ENCODE measurements around the gene AUH.
"Not testable (repeated sequence)": the region's sequence is repeated elsewhere in the genome, so short reads cannot be mapped to it uniquely, and the experiment has no call there.

The AUH gene, protein sequence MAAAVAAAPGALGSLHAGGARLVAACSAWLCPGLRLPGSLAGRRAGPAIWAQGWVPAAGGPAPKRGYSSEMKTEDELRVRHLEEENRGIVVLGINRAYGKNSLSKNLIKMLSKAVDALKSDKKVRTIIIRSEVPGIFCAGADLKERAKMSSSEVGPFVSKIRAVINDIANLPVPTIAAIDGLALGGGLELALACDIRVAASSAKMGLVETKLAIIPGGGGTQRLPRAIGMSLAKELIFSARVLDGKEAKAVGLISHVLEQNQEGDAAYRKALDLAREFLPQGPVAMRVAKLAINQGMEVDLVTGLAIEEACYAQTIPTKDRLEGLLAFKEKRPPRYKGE

DNA sequence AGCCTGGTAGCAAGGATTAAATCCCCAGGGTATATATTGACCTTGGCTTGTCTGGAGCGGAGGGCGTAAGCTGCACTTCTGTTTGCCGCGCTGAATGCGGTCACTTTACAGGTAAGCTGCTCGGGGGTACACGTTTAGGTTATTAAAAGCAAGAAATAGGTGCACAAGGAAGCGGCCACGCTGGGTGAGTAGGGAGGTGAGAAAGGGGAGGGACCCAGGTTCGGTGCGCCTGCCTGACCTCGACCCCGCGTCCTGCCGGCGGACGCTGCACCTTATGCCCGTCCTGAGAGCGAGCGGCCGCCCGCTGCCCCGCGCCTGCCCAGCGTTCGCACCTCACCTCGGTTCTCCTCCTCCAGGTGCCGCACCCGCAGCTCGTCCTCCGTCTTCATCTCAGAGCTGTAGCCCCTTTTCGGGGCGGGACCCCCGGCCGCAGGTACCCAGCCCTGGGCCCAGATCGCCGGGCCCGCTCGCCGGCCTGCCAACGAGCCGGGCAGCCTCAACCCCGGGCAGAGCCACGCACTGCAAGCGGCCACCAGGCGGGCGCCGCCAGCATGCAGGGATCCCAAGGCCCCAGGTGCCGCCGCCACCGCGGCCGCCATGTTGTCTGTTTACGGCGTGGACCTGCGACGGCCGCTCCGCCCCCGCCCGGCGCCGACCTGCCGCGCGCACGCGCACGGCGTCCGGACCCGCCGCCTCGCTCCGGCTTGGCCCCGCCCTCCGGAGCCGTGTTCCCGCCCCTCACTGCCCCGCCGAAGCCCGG is at the start of gene AUH:
Gene AUH, minus strand, starts transcription at position 628 of the 760 bp plus-strand sequence. Its CDS starts 29 bp downstream, at position 599.
- peak; percentile 83 for DNase-seq (ENCODE audit: low read depth)

DNA sequence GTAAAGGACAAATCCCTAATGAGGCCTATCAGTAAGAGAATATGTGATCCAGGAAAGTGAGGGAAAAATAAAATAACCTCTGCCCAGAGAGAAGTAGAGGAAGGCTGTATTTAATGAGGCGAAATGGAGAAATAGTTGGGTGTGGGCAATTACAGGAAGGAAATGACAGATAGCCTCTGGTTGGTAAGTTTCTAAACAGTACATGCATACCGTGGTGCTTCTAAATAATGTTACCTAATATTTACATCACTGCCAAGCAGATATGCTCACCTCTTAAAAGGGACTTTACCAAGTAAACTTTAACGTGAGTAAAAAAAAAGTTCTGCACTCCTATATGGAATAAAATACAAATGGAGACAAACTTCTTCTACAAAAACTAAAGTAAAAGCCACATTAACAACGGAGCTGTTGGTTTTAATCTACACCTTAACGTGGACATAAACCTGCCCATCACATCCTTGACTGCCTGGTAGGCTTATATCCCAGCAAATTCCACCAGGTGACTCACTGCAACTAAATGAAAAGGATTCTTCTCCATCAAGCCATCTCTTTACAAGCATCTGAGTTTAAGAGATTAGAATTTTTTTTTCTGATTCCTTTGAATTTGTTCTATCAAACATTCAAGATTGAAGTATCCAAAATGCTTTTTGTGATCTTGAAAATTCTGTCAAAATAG is 49.5 kb upstream of the AUH start:
- peak; percentile 63 for DNase-seq (ENCODE audit: low read depth)

DNA sequence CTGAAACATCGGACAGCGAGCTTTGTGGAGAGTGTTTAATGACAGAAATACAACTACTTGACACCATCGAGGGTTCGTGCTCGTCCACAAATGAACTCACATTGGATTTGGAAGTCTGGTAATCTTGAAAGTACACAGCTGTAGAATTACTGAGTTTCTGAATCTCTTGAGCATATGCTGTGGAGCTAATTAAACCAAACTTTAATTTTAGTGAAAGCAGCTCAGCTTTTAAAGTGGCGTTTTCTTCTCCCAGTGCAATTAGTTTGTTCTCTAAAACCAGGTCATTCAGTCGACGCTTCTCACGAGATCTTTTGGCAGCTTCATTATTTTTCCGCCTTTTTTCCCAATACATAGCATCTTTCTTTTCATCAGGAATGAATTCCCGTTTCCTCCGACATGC is 48.4 kb upstream of the AUH start:
- DNase-seq (ENCODE audit: low read depth), result no peak

DNA sequence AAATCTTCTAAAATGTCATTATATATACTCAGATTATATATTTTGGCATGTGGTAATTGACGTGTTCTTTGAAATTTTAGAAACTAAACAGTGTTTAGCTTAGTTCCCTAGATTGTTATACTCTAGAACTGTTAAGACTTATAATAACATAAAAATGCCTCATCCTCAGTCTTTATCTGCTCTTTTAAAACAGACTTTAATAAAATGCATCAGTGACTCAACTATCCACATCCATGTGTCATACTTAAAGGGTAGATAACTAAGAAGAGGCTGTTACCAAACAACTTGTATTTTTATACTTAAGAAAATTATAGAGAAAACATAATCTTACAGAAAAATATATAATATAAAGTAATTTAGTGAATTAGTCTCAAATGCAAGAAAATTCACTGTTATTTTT is 46.8 kb upstream of the AUH start:
- peak; percentile 60 for DNase-seq (ENCODE audit: low read depth)

DNA sequence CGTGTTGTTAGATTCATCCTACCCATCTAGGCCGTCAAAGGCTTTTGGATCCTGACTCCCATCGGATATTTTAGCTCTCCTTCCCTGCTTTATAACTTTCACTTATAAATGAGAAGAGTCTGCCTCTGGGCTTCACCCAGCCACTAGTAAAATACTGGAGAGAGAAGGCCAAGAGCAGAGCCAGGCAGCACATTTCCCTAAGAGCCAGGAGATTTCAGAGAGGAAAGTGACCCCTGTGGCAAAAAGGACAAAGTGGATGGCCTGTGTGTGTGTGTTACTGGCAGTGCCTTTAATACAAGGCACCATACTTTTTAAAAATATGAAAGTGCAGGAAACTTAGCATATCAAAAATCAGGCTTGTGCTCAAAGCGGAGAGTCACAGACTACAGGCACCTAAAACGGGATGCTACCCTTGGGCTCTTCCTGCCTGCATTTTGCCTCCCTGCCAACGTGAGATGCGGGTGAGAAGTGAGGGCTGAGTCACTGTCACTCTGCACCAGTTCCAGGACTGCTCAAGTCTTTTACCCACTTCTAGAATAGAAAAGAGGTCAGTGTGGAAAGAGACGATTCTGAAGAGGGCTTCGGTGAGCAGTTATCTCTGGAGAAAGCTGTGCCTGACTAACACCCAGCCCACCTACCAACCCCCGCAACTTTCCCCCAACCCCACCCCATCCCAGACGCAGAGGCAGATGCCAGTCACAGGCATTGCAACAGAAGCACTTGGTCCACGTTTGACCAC is 46.0 kb upstream of the AUH start:
- peak; percentile 42 for DNase-seq (ENCODE audit: low read depth)

DNA sequence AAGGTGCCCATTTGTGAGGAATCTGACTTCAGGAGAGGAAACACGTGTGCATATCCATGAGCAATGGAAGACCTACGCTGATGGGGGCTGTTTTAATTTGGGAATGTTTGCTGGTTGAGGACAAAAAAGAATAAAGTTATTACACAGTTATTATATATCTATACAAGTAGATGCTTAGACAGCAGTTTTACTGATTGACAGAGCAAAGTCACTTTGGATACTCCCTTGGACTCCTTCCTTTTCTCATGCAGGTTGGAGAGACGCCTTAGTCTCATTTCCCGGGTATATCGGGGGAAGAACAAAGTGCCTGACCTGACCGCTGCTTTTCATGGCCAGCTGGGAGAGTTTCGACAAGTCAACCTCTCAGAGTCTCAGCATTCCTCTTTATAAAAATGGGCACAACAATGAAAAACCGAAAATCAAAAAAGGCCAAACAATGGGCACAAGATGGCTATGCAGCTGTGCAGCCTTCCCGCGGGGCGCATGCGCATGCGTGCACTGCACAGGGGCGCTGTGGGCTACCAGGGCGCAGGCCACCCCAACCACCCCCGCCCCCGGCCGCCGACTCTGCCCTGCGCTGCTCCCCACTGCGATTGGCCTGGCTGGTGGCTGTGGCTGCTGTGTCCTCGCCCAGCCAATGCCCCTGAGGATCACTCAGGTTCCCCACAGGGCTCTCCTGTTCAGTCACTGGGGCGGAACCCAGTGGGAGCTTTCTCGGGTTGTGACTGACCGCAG is 43.8 kb upstream of the AUH start:
- no peak for DNase-seq (ENCODE audit: low read depth)

DNA sequence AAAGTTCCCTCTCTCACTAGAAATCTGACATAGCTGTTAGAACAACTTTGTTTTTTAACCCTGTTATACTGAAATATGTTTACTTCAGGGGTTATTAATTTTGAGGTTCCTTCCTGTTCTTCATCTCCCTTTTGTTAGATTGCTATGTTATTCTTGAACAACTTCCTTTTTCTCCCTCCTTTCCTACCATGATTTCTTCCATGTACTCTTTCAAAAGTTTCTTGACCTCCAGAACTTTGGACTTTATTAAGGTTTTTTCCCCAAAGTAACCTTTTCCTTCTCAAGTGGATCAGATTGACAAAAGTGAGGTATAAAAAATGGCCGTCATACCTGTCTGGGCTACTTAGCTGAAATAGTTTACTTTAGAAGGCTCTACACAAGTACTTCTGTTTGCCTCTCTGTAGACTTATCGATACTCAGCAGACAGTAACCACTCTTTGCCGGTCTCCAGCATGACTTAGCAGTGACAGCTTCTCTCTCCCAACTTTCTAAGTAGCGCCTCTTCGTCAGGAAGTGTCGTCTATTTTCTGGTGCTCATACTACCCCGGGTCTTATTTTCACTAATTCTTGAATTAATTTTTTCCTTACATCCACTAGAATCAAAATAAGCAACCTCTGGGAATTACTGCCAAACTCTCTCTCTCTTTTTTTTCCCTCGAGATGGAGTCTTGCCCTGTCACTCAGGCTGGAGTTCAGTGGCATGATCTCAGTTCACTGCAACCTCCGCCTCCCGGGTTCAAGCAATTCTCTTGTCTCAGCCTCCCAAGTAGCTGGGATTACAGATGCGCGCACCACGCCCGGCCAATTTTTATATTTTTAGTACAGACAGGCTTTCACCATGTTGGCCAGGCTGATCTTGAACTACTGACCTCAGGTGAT is 42.2 kb upstream of the AUH start:
- DNase-seq (ENCODE audit: low read depth), result no peak

DNA sequence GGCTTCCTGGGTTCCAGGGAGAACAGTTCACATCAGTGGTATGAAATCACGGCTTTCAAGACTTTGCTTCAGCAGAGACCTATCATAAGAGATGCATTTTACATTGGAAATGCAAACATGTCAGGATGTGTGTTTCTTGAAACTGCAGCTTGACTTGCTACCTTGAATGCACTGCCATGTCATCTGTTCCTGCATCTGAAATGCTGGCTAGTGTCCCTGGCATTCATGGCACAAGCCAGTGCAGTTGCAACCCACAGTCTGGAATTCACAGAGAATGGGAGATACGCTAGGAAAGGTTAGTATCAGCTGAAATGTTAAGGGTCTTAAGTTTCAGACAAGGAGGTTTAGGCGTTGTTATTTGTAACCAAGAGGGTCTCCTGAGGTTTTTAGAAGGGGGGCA is 37.2 kb upstream of the AUH start:
- DNase-seq (ENCODE audit: low read depth), result no peak

DNA sequence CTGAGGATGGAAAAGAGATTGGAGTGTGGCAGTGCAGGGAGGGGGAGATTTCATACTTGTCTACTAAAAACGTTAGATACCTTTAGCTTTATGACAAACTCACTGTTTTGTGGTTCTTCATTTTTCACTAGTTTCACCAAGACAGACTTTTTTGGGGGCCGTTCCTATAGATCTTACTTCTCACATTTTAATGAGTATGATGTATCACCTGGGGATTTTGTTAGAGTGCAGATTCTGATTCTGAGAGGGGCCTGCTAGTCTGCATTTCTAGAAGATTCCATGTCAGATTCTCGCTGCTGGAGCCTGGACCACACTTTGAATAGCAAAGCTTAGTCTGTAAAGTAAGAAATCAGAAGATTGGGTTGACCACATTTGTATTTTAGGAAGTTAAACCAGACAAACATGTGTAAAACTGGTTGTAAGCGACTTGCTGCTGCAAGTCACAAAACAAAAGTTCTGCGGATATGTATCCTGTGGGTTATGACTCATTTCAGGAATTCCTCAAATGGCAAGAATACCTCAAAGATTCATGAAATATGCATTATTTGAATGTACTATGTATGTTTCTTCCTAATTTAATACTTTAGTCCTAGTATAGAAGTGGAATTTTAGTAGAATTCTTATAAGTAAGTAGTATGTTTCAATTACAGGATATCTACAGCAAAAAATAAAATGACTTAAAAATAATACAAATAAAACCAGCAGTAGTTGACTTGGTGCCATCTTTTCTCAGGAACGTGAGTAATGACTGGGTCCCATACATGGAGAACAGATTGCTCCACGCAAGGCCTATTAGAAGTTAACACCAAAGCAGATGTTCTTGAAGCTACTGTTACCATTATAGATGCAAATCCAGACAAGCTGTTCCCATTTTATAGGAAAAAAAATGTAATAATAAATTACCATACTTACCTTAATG is 34.1 kb upstream of the AUH start:
- peak; percentile 92 for DNase-seq (ENCODE audit: low read depth)

DNA sequence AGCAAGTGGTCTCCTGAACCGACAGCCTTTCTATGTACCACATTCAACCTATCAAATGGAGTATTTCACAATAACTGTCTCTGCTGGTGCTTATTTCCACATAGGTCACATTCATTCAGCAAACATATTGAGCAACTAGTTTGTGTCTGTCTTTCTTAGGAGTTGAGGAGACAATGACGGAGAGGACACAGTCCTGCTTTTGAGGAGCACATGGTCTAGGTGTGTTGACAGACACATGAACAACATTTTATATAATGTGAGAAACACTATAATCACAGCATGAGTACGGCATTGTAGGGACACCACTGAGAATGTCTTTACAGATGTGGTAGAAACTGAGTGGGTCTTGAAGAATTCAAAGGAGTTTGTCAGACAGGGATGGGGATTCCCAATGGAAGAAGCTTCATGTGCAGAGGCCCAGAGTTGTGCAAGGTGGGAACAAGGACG is 33.4 kb upstream of the AUH start:
- peak; percentile 56 for DNase-seq (ENCODE audit: low read depth)

DNA sequence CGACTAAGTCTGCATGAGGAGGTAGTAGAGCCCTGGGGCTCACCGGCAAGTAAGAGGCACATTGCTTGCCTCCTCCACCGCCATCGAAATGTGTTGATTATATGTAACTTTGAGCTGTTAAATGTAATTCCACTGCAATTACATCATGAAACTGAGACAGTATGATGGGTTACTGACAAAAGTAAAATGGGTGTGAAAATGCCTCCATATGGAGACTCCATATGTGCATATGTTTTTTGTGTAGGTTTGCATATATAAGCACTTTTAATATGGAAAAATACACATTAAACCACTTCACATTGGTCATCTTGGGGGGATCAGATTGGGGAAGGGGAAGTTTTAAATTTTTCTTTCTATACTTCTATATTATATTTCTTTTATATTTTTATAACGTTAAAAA is 32.1 kb upstream of the AUH start:
- DNase-seq (ENCODE audit: low read depth), result no peak

DNA sequence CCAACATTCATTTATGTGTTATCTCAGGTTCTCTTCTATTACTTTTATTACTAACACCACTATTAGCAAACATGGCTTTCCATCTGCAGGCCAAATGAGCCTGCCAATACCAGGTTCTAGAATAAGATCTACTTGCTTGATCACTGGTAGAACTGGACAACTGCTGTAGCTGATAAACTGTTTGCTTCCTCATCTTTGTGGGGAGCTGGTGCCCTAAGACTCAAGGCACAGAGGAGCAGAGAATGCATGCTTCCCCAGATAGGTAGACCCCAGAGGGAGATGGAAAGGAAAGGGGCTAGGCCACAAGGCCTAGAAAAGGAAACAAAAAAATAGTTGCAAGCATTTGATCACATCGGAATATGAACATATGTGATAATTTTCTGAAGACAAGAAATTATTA is 30.7 kb upstream of the AUH start:
- DNase-seq (ENCODE audit: low read depth), result no peak

DNA sequence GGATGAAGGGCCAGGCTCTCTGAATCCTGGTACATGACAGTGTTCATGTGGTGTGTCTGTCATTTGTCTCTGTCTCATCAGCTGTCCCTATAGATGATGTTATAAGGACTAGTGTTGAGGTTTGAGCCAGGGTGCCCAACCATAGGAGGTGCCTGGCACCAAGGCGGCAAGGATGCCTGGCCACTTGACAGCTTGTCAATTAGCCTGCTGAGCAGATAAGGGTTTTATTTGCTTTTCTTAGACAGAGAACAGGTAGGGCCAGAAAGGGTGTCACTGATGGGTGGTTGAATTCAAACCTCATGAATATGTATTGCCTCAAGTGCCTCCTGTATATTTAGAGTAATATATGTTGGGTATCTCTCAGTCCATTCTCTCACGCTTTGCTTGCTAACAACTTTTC is 30.1 kb upstream of the AUH start:
- no peak for DNase-seq (ENCODE audit: low read depth)

DNA sequence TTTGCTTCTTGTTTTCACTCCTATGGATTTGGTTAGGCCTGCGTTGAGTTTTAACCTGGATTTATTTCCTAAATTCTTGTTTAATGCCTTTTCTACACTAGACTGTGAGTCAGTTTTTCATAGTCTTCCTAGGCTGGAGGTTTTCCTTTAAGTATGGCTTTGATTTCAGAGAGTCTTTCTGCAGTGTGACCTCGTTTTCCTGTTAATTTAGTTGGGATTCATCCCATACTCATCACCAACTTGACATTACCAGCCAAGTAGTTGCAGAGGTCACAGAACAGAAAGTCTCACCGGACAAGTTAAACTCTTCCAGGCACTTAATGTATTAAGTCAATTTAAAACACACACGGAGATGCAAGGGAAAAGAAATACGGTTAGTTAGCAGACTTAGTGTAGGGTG is 29.7 kb upstream of the AUH start:
- DNase-seq (ENCODE audit: low read depth), result no peak

DNA sequence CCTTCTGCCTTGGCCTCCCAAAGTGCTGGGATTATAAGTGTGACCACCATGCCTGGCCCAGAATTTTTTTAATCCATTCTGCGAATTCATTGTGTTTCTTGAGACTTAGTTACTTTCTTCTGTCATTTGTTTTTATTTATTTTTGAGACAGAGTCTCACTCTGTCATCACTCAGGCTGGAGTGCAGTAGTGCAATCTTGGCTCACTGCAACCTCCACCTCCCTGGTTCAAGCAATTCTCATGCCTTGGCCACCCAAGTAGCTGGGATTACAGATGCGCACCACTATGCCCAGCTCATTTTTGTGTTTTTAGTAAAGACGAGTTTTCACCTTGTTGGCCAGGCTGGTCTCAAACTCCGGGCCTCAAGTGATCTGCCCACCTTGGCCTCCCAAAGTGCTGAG is 28.0 kb upstream of the AUH start:
- DNase-seq (ENCODE audit: low read depth), result not testable (repeated sequence)

DNA sequence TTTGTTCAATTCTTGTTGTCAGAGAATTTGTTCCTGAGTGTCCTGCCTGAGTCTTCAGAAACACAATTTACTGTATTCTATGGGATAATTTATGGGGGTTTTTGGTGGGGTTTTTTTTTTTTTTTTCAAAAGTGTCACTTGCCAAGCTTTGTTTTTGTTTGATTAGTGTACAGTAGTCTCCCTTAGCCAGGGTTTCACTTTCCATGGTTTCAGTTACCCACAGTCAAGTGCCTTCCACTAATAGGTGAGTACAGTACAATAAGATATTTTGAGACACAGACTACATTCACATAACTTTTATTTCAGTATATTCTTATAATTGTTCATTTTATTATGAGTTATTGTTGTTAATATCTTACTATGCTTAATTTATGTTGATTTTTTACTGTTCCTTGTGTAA is 25.0 kb upstream of the AUH start:
- no peak for DNase-seq (ENCODE audit: low read depth)

DNA sequence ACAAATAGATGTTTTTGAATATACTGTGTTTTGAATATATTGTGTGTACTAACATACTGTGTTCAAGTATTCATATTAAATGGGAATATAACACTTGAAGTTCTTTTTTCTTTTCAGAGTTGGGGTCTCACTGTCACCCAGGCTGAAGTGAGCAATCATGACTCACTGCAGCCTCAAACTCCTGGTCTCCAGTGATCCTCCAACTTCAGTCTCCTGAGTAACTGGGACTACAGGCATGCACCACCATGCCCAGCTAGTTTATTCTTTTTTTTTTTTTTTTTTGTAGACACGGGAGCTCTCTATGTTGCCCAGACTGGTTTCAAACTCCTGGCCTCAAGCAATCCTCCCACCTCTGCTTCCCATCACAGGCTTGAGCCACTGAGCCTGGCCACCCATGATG is 23.2 kb upstream of the AUH start:
- DNase-seq (ENCODE audit: low read depth), result peak; percentile 25

DNA sequence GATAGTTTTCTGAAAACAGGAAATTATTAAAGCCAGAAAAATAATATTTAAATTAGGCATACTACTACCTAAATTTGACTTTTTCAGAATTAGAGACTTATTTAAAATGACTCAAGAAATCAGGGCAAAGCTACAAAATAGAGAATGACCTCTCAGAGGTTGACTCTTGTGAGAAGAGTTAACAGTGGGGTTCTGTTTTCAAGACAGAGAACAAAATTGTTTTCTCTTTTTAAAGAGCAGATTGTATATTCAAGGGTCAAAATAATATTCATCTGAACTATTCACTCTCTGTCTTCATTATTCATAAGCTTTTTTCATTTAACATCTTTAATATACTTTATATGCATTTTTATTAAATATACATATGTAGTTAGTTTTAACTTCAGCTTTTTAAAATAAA is 21.9 kb upstream of the AUH start:
- DNase-seq (ENCODE audit: low read depth), result no peak

DNA sequence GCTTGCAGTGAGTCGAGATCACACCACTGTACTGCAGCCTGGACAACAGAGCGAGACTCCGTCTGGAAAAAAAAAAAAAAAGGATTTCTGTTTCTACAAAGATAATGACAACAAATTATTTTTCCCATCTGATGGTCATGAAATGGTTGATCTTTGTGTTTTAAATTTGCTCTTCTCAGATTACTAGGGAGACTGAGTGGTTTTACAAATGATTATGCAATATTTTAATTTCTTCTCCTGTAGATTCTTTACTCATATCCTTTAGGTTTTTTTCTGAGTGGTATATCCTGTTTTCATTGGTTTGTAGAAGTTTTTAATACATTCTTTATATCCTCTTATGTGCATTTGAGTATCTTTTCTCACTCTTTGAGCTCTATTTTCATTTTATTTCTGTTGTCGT is 20.6 kb upstream of the AUH start:
- peak; percentile 15 for DNase-seq (ENCODE audit: low read depth)

DNA sequence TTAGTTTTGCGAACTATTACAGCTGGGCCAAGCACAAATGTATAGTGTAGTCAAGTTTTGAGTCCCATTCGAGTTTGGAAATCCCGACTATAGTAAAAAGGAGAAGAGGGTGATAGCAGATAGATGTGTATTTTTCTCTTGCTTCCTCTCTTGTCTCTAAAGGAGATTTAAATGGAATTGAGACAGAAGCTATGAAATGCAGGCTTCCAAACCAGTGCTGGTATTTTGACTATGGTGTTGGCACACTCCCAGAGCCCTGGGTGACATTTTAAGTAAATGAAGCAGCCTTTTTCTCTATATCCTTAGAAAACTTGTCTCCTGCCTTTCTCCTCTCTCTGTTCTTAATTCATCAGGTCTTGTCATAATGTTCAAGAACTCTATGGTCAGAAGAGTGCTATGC is 17.7 kb upstream of the AUH start:
- no peak for DNase-seq (ENCODE audit: low read depth)

Data from ELR (cell line).